Measurements from ENCODE around the gene DNAH2. TPM values are rescaled to one million over a fixed set of nuclear protein-coding genes. Genes with fewer than 3 reads are reported as not detected.

DNAH2 gene
- total RNA-seq, 1 experiment from 2014 or later, result 0.15 TPM

- Histone ChIP-seq H3K27ac (ENCODE audit: insufficient read length, low read depth, low read length) (no peak overlapping the region), H2AFZ (ENCODE audit: low read length) (no peak overlapping the region), H4K91ac (ENCODE audit: insufficient read length, low read depth, low read length) (no peak overlapping the region), H4K20me1 (ENCODE audit: control insufficient read depth, insufficient read depth, insufficient read length) (no peaks in the 10 kb centered on the region), H2BK5ac (ENCODE audit: insufficient read length, low read length) (no peak overlapping the region), H2BK12ac (ENCODE audit: insufficient read length, low read depth, low read length) (no peak overlapping the region), H3K56ac (ENCODE audit: insufficient read length, low read depth, low read length) (no peak overlapping the region), H3K18ac (ENCODE audit: insufficient read length, low read depth, low read length) (no peak overlapping the region), H3K4me1 (ENCODE audit: insufficient read depth, low read length) (no peaks in the 10 kb centered on the region; the same call in 1 of the 2 replicates), H2AK5ac (ENCODE audit: insufficient read length, low read length) (no peak overlapping the region), H3K27me3 (ENCODE audit: insufficient read depth, low read length) (peaks cover 28% of the 10 kb centered on the region; the same call in 1 of the 2 replicates), H3K23me2 (ENCODE audit: insufficient read length, low read depth, low read length, poor library complexity, severe bottlenecking) (peaks cover 51% of the 10 kb centered on the region), H3K23ac (ENCODE audit: insufficient read length, low read depth, low read length) (no peak overlapping the region), H2BK120ac (ENCODE audit: low read depth, low read length, poor library complexity, severe bottlenecking) (no peak overlapping the region), H3K9ac (ENCODE audit: extremely low read depth, insufficient read length, low read length) (no peak overlapping the region), H3K4me2 (ENCODE audit: insufficient read depth, insufficient read length, low read length) (no peak overlapping the region), H3K79me1 (ENCODE audit: insufficient read depth, low read depth, low read length, poor library complexity, severe bottlenecking) (no peaks in the 10 kb centered on the region), H3K14ac (ENCODE audit: insufficient read depth, low read length) (no peak overlapping the region; the same call in 1 of the 2 replicates), H3K79me2 (ENCODE audit: insufficient read depth, low read length) (no peaks in the 10 kb centered on the region), H3K9me3 (ENCODE audit: control insufficient read depth, low read depth, low read length) (no peaks in the 10 kb centered on the region), H4K8ac (replicated peaks; ENCODE audit: insufficient read length, low read depth, low read length) (no peak overlapping the region), H3T11ph (ENCODE audit: low read length) (no peak overlapping the region), H2BK20ac (ENCODE audit: low read depth, low read length, poor library complexity, severe bottlenecking) (no peak overlapping the region), H2BK15ac (ENCODE audit: low read depth, low read length) (no peak overlapping the region), H4K5ac (ENCODE audit: insufficient read length, low read depth, low read length) (no peak overlapping the region), H3K4ac (ENCODE audit: low read depth, low read length) (no peak overlapping the region)
- Mint-ChIP-seq H3K36me3 (ENCODE audit: insufficient read depth in 1 of 3, low read depth in 3 of 3) (peaks cover 2 to 11% (median 9%) of the 10 kb centered on the region in 3 experiments; a peak in 5 of 7 replicates), H3K27me3 (ENCODE audit: low read depth) (peaks cover 30% of the 10 kb centered on the region), H3K4me3 (peak overlapping the region in 1 of 2 experiments; percentile 28; a peak in 1 of 5 replicates), H3K4me1 (peaks cover 47 to 55% of the 10 kb centered on the region in 2 experiments), H3K27ac (peak overlapping the region in 1 of 3 experiments; percentile 68; a peak in 2 of 7 replicates), H3K9me3 (no peaks in the 10 kb centered on the region; a peak in 1 of 5 replicates)
- no peak for DNase-seq
- no CpG with 5 or more reads among the region's 6 CpGs for WGBS (ENCODE audit: extremely low coverage, insufficient read length, low lambda C conversion rate)
- TF ChIP-seq CTCF (conservative IDR thresholded peaks at IDR 0.05), result no peak
These were observed 121.8 kb downstream of the DNAH2 start for GRCh38 chr17:7839190-7839875.
